GM18870 (cell line): ENCODE data around the gene C1QTNF6.

Experiments used
- ATAC-seq: cut with Tn5 transposase; IDR thresholded peaks from one replicate; pipeline ENCODE4 v1.9.1; 2021; ENCODE audit warnings: moderate library complexity; ENCODE audit not compliant: unreplicated experiment

The C1QTNF6 gene

DNA sequence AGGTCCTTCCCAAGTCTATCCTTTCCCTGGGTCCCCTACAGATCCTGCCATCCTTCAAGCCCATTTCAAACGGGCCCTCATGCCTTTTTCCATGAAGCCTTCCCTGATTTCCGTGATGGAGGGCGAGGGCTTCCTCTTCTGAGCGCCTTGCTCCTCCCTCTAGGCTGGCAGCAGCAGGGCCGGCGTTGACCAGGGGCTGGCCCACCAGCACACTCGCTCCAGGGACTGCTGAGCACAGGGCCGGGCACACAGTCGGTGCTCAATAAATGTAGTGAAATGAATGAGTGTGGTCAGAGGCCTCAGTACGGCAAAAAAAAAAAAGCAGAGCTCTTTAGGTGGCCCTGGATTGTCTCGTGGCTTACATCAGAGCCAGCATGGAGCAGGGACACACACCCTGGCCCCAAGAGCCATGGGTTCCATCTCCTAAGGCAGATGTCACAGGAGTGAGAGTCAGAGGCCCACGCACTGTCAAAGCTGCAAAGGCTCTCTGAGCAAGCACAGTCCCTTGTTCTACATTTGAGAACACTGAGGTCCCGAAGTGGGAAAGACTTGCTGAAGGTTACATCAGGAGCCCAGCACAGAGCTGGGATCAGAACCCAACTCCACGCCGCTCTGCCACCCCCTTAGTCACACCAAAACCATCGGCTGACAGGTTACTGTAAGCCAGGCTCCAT lies 41.4 kb downstream of the C1QTNF6 start:
- no peak for ATAC-seq

- ATAC-seq: no peak
Measured at GRCh38 chr22:37146051-37146385, 42.0 kb downstream of the C1QTNF6 start.

- ATAC-seq: no peak
Measured at GRCh38 chr22:37145180-37146050, 42.6 kb downstream of the C1QTNF6 start.

- ATAC-seq: no peak
Measured at GRCh38 chr22:37144180-37144554, 43.9 kb downstream of the C1QTNF6 start.

DNA sequence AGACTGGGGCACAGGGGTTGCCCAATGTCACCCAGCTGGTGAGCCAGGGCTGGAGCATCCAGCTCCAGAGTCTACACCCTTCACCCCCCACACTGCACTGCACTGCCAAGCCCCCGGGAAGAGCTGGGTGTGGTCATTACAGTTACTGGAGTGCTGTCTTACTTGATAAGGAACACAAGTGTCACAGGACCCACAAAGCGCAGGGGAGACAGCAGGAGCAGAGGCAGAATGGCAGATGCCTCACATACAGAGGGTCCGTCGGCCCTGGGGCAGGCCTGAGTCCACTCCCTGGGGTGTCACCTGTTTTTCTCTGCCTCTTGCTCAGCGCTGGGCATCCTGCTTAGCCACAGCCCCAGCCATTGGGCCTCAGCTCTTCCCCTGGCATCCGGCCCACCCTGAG lies 46.1 kb downstream of the C1QTNF6 start:
- ATAC-seq: no peak

DNA sequence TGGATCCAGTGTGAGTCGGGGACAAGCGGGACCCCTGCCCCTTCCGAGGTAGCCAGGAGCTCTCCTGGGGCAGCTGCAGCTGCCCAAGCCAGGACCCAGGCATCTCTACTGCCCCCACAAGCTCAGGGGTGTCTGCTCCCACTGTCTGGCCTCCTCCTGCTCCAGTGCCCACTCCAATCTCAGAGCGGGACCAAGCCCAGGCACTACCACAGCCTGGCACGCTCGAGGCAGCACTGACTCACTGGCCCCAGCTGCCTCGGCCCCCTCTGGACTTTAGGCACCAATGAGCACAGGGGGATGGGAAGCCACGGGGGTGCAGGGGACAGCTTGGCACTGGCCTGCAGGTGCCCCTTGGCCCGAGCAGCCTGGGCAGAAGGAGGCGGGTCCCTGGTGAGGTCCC lies 46.6 kb downstream of the C1QTNF6 start:
- ATAC-seq: no peak

DNA sequence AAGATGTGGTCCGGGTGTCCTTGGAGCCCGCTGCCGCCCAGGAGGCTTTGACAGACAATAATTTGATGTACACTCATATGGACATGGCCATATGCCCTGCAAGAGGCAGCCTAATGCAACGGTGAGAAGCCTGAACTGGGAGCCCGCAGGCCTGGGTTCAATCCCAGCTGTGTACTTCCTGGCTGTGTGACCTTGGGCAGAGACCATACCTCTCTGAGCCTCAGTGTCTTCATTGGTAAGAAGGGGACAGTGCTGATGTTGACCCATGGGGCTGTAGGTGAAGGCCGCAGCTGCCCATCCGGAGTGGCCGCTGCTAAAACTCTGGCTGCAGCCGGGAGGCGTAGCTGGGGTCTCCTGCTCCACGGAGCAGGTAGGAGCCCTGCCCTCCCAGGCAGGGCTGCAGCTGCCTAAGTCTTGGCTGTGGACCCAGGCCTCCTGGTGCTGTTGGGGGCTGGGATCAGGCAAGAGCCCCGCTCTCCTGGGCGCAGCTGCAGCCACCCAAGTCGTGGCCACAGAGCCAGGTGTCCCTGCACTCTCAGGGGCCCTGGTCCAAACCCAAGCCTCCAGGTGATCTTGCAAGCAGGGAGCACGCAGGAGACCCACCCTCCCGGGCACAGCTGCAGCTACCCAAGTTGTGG lies 47.2 kb downstream of the C1QTNF6 start:
- ATAC-seq: no peak

GRCh38 chr22:37139762-37140161 lies 48.3 kb downstream of the C1QTNF6 start:
- ATAC-seq: no peak

- ATAC-seq: no peak
Measured at GRCh38 chr22:37138849-37139561, 49.0 kb downstream of the C1QTNF6 start.

DNA sequence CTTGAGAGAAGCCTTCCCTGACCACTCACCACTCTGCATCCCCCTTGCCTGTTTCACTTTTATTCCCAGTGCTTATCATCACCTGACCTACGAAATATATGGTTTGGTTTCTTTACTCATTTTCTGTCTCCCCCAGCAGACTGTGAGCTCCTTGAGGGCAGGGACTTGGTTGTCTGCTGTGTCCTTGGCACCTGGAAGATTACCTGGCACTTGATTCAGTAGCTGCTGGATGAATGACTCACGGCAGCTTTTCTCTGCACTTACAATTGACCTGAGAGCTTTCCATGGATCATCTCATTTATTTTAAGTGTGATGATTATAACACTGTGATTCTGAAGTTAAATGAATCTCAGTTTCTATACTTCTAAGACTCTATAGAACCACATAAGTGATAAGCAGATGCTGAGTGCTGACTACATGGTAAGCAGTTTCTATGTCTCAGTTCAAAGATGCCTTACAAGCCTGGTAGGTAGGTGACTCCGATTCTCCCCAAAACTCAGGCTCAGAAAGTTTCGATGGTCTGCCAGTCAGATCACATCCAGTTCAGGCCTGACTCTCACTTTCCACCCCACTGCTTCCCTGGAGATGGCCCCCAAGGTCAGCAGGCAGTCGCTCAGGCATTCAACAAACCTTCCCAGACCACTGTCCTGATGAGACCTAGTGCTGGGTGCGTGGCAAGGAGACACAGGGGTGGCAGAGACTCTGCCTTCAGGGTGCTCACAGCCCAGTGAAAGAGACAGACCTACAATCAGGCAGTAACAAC lies 50.0 kb downstream of the C1QTNF6 start:
- ATAC-seq: no peak

DNA sequence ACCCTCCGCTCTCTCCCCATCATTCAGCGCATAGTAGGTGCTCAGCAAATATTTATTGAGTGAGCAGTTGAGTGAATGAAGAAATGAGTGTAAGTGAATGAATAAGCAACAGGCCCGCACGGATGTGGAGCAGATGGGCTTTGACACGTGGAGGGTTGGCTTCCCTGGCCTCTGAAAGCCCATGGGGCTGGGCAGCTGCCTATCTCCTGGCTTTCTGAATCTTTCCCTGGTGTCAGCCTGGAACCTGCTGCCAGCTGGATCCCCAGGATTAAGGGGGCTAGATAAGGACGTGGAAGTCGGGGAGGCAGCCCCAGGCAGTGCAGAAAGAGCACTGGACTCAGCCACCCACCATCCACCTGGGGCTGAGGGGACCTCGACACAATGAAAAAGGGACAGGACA lies 50.9 kb downstream of the C1QTNF6 start:
- no peak for ATAC-seq

DNA sequence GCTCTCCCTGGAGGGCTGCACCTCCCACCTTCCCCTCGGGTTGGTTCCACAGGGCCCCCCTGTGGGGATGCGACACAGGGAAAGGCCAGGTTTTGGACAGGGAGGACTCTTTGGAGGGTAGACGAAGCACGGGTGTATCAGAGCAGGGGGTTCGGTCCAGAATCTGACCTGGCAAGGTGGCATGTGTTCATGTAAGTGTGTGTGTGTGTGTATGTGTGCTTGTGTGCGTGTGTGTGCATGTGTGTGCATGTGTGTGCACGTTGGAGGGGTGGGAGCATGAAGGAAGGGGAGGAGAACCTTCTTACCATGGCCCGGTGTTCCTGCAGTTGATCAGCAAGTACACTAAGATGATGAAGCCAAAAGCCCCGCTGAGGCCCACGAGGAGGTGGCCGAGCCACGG lies 53.0 kb downstream of the C1QTNF6 start:
- no peak for ATAC-seq

DNA sequence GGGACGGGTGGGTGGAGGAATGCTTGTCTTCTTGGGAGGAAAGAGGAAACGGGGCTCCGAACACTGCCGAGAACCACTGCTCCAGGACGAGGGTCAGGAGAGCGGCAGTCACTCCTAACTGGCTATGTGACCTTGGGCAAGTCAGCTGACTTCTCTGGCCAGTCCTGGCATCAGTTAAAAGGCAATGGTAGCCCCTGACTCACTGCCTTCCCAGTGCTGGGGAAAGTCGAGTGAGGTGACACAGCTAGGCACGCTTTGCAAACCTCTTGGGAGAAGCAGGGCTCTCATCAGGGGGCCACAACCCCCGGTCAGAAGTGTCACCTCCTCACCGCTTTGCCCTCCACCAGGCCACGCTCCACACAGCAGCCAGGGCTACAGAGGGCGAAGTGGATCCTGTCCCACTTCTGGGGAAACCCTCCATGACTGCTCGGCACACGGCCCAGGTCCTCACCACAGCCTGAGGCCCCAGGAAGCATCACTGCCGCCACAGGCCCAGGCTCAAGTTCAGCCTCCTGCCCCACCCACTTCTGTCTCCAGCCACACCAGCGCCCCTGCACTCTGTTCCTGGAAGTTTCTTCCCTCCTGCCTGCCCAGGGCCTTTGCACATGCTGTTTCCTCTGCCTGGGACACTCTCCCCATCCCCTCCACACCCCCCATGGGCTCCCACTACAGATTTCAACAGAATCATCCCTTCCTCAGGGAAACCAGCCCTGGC lies 54.6 kb downstream of the C1QTNF6 start:
- no peak for ATAC-seq

- no peak for ATAC-seq
Measured at GRCh38 chr22:37132773-37133172, 55.3 kb downstream of the C1QTNF6 start.
